KMS-11 (cell line): ENCODE measurements around the gene PLOD1.

Source experiments
- H2AFZ ChIP-seq: fragments of 200-600 bp; sonication (generic); 2 replicates; pipeline ENCODE4 v1.6.1; 2016; ENCODE audit warnings: antibody characterized with exemption, mixed run types, low read depth
- H3K27ac ChIP-seq: fragments of 200-600 bp; sonication (generic); 2 replicates; pipeline ENCODE4 v1.6.1; 2016; ENCODE audit warnings: mild to moderate bottlenecking, mixed run types
- H3K27me3 ChIP-seq: fragments of 200-600 bp; sonication (generic); 2 replicates; pipeline ENCODE4 v1.6.1; 2017; ENCODE audit warnings: mild to moderate bottlenecking, low read depth, mixed run types, moderate library complexity; ENCODE audit not compliant: insufficient read depth
- H3K36me3 ChIP-seq: fragments of 200-600 bp; sonication (generic); 2 replicates; pipeline ENCODE4 v1.6.1; 2017; ENCODE audit warnings: mild to moderate bottlenecking, mixed run types; ENCODE audit not compliant: insufficient read depth
- H3K4me1 ChIP-seq: fragments of 200-600 bp; sonication (generic); 2 replicates; pipeline ENCODE4 v1.6.1; 2016; ENCODE audit warnings: mild to moderate bottlenecking, low read depth, mixed run types; ENCODE audit not compliant: poor library complexity, severe bottlenecking
- H3K4me2 ChIP-seq: fragments of 200-600 bp; sonication (generic); 2 replicates; pipeline ENCODE4 v1.7.0; 2016; ENCODE audit warnings: mild to moderate bottlenecking, mixed run types
- H3K4me3 ChIP-seq: fragments of 200-600 bp; sonication (generic); IDR thresholded peaks from 2 replicates; pipeline ENCODE4 v1.6.1; 2017; ENCODE audit warnings: low read depth, low read length, mixed read lengths; ENCODE audit not compliant: insufficient read depth
- H3K79me2 ChIP-seq: fragments of 200-600 bp; sonication (generic); 2 replicates; pipeline ENCODE4 v1.6.1; 2016; ENCODE audit warnings: low read depth, mixed run types; ENCODE audit not compliant: insufficient read depth
- H3K9ac ChIP-seq: fragments of 200-600 bp; sonication (generic); 2 replicates; pipeline ENCODE4 v1.6.1; 2016; ENCODE audit warnings: mild to moderate bottlenecking, mixed run types
- H4K20me1 ChIP-seq: fragments of 200-600 bp; sonication (generic); 2 replicates; pipeline ENCODE4 v1.6.1; 2016; ENCODE audit warnings: mild to moderate bottlenecking, mixed run types; ENCODE audit not compliant: insufficient read depth
- TF ChIP-seq, protein P1 (sequence below): fragments of 200-600 bp; sonication (generic); conservative IDR thresholded peaks from 2 replicates; pipeline ENCODE4 v1.6.1; 2017; ENCODE audit warnings: low read depth, mild to moderate bottlenecking, antibody characterized with exemption, low read length, moderate library complexity, mixed read lengths

The PLOD1 gene

DNA sequence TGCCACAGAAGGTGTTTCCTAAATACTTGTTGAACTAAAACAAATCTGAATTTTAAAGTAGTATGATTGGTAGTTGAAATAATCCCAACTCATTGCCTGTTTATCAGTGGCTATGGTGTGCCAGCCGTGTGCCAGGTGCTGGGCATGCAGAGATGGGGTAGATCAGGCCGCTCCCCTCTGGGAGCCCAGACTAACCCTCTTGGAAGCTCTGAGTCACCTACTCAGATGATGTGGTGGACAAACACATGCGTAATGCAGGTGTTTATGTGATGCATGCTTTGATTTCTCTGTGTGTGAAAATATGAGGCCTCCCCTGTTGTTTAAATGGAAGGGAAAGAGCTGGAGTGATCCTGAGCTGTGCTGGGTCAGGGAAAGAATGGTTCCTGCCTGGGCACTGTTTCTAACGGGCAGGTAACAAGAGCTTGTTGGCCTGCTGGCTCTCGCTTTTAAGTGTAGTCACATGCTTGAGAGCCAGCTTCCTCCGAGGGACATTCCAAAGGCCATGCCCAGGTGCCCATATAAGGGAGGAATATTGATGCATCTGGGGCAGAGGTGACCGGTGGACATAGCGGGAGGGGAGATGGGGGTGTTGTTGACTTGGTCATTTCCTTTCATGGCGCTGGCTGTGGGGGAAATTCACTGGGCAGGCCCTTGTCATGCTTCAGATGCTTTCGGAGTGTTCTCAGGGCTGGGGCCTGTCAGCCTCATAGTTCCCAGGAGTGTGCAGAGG is 56.0 kb downstream of the PLOD1 start:
- no peak overlapping the region for H3K4me3 ChIP-seq
- H3K9ac ChIP-seq, result no peak overlapping the region
- H2AFZ ChIP-seq, result no peak overlapping the region
- TF ChIP-seq, protein P1, sequence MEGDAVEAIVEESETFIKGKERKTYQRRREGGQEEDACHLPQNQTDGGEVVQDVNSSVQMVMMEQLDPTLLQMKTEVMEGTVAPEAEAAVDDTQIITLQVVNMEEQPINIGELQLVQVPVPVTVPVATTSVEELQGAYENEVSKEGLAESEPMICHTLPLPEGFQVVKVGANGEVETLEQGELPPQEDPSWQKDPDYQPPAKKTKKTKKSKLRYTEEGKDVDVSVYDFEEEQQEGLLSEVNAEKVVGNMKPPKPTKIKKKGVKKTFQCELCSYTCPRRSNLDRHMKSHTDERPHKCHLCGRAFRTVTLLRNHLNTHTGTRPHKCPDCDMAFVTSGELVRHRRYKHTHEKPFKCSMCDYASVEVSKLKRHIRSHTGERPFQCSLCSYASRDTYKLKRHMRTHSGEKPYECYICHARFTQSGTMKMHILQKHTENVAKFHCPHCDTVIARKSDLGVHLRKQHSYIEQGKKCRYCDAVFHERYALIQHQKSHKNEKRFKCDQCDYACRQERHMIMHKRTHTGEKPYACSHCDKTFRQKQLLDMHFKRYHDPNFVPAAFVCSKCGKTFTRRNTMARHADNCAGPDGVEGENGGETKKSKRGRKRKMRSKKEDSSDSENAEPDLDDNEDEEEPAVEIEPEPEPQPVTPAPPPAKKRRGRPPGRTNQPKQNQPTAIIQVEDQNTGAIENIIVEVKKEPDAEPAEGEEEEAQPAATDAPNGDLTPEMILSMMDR, result no peak
- H3K4me1 ChIP-seq, result no peaks in the 10 kb centered on the region
- no peaks in the 10 kb centered on the region for H4K20me1 ChIP-seq
- H3K27me3 ChIP-seq, result no peaks in the 10 kb centered on the region
- peaks cover 6% of the 10 kb centered on the region; the same call in 1 of the 2 replicates for H3K36me3 ChIP-seq
- no peak overlapping the region for H3K27ac ChIP-seq
- 0 out of 2 replicates have a peak, but pooled peaks cover 6% of the 10 kb centered on the region for H3K79me2 ChIP-seq
- no peak overlapping the region for H3K4me2 ChIP-seq

DNA sequence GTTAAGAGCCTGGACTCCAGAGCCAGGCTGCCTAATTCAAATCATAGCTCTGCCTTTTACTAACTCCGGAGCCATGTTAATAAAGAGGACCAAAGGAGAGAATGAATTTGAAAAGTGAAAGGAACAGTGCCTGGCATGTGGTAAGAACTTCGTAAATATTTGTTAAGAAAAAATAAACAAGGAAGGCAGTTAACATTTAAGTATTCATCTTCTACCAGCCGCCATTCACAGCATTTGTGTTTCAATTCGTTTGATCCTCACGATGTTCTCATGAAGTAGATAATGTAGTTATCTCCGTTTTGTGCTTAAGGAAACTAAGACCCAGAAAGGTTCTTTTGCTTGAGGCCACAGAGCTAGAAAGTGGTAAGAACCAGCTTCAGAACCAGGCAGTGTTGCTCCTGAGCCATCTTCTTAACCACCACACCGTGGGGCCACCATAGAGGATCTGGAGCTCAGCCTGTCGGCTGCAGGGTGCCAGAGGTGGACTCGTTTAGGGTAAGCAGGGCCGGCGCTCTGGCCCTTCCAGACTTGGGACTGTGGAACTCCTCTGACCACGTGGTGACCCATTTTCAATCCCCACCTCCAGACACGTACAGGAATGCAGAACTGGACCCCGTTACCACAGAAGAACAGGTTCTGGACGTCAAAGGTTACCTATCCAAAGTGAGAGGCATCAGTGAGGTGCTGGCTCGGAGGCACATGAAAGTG is 57.6 kb downstream of the PLOD1 start:
- no peak overlapping the region for H3K4me3 ChIP-seq
- TF ChIP-seq, protein P1, result no peak
- H3K4me1 ChIP-seq, result no peaks in the 10 kb centered on the region
- H3K9ac ChIP-seq, result no peak overlapping the region
- H3K79me2 ChIP-seq, result no peaks in the 10 kb centered on the region
- peaks cover 6% of the 10 kb centered on the region; the same call in 1 of the 2 replicates for H3K36me3 ChIP-seq
- H3K27ac ChIP-seq, result no peak overlapping the region
- no peaks in the 10 kb centered on the region for H3K27me3 ChIP-seq
- H3K4me2 ChIP-seq, result no peak overlapping the region
- no peak overlapping the region for H2AFZ ChIP-seq
- H4K20me1 ChIP-seq, result no peaks in the 10 kb centered on the region

DNA sequence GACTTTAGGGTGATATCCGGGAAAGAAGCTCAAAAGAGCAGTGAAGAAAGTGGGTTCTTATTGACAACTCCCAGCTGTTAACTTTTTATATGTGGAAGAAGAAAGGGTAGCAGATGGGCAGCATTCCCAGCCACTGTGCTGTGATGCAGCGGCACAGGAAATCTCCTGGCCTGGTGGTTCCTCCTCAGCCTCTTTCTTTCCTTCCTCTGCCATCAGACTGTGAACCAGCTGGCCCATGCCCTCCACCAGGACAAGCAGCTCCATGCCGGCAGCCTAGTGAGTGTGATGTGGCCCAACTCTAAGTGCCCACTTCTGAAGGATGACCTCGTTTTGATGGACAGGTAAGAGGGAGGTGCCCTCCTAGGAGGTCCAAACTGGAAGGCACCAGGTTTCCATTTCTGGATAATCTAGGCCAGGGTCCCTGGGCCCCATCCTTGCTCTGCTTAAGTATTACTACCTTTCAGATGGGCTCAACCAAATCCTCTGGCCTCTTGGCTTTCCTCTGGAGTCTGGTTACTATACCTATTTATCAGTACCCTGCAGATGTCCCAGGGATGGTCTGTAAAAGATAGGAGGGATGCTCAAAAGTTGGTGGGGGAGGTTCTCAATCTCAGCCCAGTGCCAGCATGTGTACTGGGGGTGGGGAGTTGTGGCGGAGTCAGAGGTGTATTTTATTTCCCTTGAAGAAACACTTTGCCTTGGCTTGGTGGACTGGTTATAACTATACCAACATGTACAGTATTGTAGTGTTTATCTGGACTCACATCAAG is 62.7 kb downstream of the PLOD1 start:
- Histone ChIP-seq H3K4me3 (no peak overlapping the region), H3K9ac (no peak overlapping the region), H3K4me2 (no peak overlapping the region), H3K27me3 (no peaks in the 10 kb centered on the region), H3K36me3 (peaks cover 6% of the 10 kb centered on the region; the same call in 1 of the 2 replicates), H3K4me1 (peaks cover 6% of the 10 kb centered on the region), H3K79me2 (no peaks in the 10 kb centered on the region), H4K20me1 (no peaks in the 10 kb centered on the region), H3K27ac (no peak overlapping the region), H2AFZ (no peak overlapping the region)
- TF ChIP-seq, protein P1, result no peak

DNA sequence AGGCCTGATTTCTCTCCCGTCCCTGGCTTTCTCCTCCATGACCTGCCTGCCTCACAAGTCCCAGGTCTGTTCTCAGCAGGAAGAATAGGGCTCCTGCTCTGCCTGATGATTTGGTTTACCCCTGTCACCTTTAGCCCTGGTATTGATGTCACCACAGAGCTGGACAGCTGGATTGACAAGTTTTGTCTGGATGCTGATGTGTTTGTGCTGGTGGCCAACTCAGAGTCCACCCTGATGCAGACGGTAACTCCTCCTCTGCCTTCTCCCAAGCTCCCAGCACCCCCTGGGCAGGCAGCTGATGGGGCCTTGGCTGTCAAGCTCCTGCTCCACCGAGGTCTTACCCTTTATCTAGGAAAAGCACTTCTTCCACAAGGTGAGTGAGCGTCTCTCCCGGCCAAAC is 64.1 kb downstream of the PLOD1 start:
- H3K4me2 ChIP-seq, result no peak overlapping the region
- TF ChIP-seq, protein P1, result no peak
- H3K36me3 ChIP-seq, result no peaks in the 10 kb centered on the region
- H3K4me3 ChIP-seq, result no peak overlapping the region
- no peak overlapping the region for H2AFZ ChIP-seq
- H3K27me3 ChIP-seq, result no peaks in the 10 kb centered on the region
- no peak overlapping the region for H3K27ac ChIP-seq
- no peaks in the 10 kb centered on the region for H4K20me1 ChIP-seq
- no peaks in the 10 kb centered on the region for H3K79me2 ChIP-seq
- no peak overlapping the region for H3K9ac ChIP-seq
- peaks cover 6% of the 10 kb centered on the region for H3K4me1 ChIP-seq
